ENCODE measurements around the gene TXNRD2.

- TF ChIP-seq YY1 (IDR thresholded peaks at IDR 0.05; ENCODE audit: extremely low read depth, insufficient replicate concordance, low read depth, low read length) (no peak), POLR2AphosphoS5 (IDR thresholded peaks at IDR 0.05; ENCODE audit: low read depth, low read length) (no peak), SP1 (IDR thresholded peaks at IDR 0.05; ENCODE audit: low read depth) (no peak), SIN3A (IDR thresholded peaks at IDR 0.05; ENCODE audit: low read depth) (no peak), RAD21 (IDR thresholded peaks at IDR 0.05; ENCODE audit: low read depth) (no peak)
- TF ChIP-seq, protein P1, sequence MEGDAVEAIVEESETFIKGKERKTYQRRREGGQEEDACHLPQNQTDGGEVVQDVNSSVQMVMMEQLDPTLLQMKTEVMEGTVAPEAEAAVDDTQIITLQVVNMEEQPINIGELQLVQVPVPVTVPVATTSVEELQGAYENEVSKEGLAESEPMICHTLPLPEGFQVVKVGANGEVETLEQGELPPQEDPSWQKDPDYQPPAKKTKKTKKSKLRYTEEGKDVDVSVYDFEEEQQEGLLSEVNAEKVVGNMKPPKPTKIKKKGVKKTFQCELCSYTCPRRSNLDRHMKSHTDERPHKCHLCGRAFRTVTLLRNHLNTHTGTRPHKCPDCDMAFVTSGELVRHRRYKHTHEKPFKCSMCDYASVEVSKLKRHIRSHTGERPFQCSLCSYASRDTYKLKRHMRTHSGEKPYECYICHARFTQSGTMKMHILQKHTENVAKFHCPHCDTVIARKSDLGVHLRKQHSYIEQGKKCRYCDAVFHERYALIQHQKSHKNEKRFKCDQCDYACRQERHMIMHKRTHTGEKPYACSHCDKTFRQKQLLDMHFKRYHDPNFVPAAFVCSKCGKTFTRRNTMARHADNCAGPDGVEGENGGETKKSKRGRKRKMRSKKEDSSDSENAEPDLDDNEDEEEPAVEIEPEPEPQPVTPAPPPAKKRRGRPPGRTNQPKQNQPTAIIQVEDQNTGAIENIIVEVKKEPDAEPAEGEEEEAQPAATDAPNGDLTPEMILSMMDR (IDR thresholded peaks at IDR 0.05 in 2 of 3, conservative IDR thresholded peaks at IDR 0.05 in 1 of 3; ENCODE audit: borderline replicate concordance in 1 of 3, insufficient read depth in 1 of 3, low read depth in 2 of 3, low read length in 2 of 3), result no peak
Measured at GRCh38 chr22:19886605-19887255, 54.9 kb downstream of the TXNRD2 start.

All from HCT116 (cell line).